Left renal cortex interstitium (tissue), 4 donors: ENCODE data around the gene TMC5. TPM values are rescaled to one million over a fixed set of nuclear protein-coding genes. Genes with fewer than 3 reads are reported as not detected.

Experiments
- DNase-seq, 4 donors: peaks; one replicate each; pipeline ENCODE4 v3.0.0-alpha.2; 2013; ENCODE audit warnings: low read depth in 4 of 4, low spot score in 2 of 4, missing footprints in 1 of 4
- polyA plus RNA-seq, 4 donors: library from polyadenylated mRNA; unstranded; fragments of 120-200 nt; gene quantifications; one replicate each; pipeline ENCODE4 v1.2.1, GENCODE V29; 2013; ENCODE audit not compliant: insufficient read length in 4 of 4

TMC5 gene
- polyA plus RNA-seq, 4 donors: 0.28 to 0.51 (median 0.32) TPM

DNA sequence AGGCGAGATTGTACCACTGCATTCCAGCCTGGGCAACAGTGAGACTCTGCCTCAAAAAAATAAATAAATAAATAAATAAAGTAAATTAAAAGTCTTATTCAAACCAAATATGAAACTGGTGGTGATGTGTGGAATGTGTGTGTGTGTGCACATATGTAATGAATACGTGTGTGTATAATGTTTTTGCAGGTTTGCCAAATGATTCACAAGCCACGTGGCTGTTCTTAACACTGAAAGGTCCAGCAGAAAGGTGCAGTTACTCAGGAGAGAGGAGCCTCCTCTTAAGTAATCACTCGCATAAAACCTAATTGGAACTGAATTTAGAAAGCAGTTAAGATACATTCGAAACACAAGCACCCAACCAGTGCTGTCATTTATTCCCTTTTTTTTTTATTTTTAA, 81.3 kb downstream of the TMC5 start:
- DNase-seq: no peak

DNA sequence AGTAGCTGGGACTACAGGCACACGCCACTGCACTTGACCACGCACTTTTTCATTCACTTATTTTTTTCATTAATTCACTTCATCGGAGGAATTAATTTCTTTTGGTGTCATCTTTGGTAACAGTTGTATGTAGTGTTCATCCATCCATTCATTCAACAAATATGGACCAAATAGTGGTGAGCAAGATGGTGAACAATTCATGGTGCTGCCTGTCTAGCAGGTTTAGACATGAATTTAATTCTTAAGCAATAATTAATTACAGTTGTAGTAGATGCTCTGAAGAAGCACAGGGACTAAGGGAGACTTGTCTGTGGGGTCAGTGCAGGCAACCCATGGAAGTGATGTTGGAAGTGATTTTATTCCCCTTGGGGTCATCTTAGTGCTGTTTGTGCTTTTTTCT, 81.8 kb downstream of the TMC5 start:
- no peak for DNase-seq

DNA sequence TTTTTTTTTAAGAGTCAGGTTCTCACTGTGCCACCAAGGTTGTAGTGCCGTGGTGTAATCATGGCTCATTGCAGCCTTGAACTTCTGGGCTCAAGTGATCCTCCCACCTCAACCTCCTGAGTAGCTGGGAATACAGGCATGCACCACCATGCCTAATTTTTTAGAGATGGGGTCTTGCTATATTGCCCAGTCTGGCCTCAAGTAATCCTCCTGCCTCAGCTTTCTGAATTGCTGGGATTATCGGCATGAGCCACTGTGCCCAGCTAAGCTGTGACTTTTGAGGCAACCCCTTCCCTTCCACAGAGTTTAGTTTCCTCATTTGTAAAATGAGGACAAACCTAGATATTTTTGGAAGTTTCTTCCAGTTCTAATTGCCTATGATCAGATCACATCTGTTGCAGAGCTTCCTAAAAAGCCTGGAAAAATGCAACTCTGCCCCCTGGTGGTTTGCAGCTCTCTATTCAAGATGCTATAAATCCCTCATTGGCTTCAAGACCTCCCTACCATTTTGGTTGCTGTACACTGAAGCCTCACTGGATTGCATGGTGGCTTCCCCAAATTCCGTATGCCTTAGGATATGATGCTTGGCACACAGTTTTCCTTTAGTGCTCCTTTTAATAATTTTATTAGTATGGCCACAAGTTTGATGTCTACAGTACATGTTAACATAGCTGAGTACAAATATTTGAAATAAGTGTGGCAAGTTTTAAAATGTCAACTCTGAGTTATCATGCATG, 84.9 kb downstream of the TMC5 start:
- DNase-seq: peak in 1 of 4 donors; percentile 45

DNA sequence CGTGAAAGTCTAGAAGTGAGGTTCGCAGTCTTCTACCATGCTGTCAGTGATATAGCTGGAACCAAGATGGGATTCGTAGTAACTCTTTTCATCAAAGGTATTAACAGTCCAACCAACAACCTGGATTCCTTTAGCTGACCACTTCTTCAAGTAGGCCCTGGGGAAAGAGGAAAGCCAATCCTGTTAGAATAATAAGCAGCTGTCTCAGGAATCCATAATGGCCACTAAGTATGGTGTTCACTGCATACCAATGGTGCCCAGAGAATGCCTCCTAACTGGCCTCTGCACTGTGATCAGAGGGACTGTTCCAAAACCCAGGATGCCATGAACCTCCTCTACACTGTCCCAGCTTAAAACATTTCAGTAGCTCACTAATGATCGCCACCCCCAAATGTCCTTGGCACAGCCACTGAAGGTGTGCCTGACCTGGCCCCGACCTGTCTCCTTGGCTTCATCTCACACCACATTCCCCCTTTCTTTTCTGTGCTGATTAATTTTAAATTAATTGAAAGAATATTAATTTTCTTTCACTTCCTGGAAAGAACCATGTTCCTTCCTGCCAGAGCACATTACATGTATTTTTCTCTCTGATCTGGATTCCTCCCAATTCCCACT, 85.9 kb downstream of the TMC5 start:
- DNase-seq: no peak

DNA sequence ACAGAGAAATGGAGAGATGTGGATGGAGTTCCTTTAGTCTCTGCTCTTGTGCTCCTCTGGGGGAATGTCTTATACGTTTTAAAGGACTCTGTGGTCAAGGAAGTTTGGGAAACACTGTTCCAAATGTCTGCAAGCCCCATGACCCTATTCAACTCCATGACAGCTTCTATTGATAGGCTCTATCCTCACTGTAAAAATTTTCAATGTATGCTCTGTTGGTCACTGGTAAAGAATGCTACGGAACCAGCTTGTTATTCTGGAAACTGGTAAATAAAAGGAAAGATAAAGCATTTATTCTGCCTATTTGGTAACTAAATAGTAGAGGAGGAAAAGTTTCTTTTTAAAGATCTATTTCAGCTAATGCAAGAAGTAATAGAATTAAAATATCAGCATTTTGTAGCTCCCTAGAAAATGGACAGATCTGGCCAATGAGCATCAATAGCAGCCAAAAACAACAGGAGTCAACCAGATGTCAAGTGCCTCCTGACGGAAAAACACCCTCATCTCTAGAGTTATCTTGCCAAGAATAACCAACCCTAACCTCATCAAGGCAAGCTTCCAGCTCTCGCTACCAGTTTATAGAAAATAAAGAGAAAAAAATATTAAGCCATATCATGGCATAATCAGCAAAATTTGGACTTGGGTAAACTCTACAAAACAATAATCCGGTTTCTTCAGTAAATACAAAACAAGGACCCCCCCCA, 88.1 kb downstream of the TMC5 start:
- no peak for DNase-seq

DNA sequence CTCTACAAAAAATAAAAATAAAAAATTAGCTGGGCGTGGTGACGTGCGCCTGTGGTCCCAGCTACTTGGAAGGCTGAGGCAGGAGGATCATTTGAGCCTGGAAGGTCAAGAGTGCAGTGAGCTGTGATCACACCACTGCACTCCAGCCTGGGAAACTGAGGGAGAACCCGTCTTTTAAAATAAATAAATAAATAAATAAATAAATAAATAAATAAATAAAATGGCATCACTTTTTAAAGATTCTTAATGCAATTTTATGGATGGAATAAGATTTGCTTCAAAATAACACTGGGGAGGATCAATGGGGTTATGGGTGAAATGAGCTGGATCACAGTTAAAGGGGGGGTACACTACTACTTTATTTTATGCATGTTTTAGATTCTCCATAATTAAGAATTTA, 89.3 kb downstream of the TMC5 start:
- DNase-seq: no peak

DNA sequence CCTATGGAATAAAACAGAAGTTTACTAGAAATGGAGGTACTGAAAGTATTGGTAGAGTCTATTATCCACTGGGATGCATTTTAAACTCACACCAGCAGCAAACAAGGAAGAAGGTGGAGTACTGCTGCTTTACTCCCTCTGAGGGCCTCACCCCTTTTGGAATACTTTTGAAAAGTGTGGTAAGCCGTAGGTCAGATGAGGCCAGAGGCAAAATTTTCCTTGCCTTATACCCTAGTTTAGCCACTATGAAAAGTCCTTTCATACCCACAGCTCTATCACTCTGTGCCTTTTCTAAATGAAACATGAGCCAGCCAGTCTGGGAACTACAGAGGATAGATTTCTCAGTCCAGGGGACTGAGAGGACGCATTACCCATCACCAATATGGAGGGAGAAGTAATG, 90.2 kb downstream of the TMC5 start:
- no peak for DNase-seq

DNA sequence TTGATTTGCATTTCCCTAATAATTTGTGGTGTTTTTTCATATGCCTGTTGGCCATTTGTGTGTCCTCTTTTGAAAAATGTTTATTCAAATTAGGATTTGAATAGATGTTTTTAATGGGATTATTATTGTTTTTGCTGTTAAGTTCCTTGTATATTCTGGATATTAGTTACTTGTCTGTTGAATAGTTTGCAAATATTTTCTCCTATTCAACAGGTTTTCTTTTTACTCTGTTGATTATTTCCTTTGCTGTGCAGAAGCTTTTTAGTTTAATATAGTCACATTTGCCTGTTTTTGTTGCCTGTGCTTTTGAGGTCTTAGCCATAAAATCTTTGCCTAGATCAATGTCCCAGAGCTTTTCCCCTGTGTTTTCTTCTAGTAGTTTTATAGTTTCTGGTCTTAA, 94.6 kb downstream of the TMC5 start:
- no peak for DNase-seq

DNA sequence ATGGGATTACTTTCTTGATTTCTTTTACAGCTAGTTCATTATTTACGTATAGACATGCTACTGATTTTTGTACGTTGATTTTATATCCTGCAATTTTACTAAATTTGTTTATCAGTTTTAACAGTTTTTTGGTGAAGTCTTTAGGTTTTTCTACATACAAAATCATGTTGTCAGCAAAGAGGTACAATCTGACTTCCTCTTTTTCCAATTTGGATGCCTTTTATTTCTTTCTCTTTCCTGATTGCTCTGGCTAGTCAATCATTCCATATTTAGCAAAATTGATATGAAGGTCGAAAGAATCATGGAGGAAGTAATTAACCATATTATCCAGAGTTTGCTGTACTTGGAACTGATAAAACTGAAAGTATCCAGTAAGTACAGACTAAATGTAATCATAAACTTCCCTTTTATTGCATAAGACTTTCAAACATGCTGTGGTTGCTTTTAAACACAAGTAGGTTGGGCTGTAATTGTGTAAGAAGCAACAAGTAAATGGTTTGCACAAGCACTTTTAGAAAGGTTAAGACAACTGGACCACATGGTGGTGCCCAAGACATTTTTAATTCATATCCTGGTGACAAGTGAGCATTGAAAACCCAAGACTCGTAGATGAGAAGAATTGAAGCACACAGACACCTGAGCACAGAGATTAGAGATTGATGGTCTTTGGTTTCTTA, 95.8 kb downstream of the TMC5 start:
- no peak for DNase-seq

DNA sequence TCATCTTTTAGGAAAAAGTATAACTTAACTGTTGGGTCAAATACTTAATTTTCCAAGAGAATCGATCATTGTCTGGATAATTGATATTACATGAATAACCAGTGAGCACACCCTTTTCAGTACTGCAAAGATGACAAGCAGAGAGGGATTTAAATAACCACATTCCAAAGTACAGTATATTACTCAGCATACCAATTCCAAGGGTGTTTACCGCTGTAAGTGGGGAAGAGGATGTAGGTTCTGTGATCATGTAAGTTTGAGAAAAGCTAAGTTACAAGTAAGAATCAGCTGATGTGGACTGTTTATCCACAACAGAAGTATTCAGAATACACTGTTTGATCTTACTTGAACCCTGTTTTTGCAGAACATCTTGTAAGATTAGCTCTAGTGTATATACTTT, 98.1 kb downstream of the TMC5 start:
- no peak for DNase-seq

DNA sequence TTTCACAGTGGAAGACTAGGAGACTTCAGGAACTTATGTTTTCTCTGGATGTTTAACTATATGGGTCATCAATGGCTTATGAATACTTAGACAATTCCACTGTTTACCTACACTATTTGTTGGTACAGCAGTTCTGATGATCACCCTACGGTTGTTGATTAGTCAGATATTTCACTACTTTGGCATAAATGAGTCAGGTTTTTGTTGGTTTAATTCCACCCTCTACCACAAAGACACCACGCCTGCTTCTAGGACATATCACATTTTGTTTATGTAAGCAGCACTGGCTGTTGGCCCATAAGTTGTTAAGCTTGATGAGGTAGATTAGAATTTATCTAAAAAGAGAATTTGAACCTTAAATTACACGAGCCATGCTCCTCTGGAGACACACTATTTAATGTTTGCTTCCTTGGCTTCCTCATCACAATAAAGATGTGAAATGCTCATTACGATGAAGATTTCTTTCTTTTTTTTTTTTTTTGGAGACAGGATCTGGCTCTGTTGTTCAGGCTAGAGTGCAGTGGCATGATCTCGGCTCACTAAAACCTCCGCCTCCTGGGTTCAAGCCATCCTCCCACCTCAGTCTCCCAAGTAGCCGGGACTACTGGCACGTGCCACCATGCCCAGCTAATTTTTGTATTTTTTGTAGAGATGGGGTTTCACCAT, 99.9 kb downstream of the TMC5 start:
- DNase-seq: no peak

DNA sequence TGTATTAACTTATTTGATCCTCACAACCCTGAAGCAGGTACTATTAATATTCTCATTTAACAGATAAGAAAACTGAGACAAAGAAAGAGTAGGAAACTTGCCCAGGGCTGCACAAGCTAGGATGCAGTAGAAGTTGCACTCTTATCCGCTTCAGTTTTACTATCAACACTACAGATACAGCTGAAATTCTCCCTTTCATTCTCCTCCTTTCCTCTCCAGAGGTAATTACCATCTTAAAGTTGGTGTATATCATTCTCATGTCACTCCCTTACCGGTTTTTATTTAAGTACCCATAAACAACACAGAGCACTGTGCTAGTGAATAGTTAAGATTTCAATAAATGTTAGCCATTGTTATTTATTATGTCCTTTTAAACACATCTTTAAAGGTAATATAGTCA, 100.7 kb downstream of the TMC5 start:
- no peak for DNase-seq

DNA sequence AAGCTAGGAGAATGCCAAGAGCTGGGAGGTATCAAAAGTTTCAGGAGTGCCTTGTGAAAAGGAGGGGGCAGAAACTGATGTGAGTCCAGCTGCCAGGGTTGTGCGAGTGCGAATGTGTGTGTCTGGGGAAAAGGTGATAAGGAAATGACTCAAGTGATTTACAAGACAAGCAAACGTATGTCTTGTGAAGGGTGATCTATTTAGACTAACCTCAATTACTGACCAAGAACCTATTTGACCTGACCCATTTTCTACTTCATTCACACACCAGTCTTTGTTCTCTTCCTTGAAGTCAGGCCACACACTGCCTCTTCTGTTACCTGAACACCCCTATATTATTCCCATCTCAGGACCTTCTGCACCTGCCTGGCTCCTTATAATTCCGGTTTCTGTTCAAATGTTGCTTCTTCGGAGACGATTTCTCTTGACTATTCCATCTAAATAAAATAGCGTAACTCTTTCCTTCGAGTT, 103.2 kb downstream of the TMC5 start:
- no peak for DNase-seq

DNA sequence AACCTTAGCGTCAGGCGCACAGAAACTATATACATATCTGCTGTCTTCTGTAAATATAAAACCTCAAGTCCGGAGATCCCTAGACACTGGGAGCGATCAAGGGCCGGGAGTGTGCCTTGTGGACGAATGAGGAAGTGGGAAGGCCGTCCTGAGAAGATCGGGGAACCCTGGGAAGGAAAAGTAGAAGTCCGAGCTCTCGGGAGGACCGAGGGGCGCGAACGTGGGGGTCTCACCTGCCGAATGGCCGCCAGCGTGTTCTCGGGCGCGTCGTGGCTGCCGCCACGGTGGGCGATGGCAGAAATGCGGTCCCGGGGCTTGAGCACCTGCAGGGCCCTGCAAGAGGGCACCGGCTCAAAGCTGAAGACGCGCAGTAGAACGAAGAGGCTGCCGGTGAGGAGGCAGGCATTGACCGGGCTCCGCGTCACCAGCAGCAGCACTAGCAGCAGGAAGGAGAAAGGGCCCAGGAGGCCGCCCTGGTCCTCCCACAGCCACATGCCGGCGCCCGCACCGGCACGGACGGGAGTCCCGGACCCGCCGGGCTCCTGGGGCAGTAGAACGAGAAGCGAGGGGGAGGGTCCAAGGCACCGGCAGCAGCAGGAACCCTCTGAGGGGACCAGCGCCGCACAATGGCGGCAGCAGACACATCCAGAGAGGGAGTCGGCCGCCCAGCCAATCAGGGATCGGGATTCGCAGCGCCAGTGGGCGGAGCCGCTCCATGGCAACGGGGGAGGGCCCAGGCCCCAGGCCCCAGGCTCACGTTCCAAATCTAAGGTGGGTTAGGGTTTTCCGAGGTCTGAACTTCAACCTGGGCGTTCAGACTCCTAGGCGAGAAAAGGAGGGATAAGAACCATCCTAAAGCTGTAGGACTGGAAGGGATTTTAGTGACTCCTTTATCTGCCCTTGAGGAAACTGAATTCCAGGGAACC, 104.1 kb downstream of the TMC5 start, which contains the start of gene GDE1:
Gene GDE1 (minus strand): TSS at position 628 of the 926 bp plus-strand sequence. CDS start 134 bp downstream, at position 494.
- peak; percentile 69 to 91 (median 83) for DNase-seq

DNA sequence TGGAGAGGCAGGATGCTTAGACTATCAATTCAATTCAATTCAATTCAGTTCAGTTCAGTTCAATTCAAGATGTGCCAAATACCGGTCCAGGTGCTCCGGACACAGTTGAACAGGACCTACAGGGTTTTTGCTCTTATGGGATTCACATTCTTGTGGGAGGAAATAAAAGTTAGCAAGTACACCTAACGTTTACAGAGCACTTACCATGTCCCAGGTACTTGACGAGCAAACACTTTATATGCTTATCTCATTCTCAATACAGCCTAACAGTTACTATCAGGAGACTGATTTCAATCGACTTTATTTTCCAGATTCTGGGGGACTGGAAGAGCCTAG, 104.7 kb downstream of the TMC5 start:
- DNase-seq: no peak

DNA sequence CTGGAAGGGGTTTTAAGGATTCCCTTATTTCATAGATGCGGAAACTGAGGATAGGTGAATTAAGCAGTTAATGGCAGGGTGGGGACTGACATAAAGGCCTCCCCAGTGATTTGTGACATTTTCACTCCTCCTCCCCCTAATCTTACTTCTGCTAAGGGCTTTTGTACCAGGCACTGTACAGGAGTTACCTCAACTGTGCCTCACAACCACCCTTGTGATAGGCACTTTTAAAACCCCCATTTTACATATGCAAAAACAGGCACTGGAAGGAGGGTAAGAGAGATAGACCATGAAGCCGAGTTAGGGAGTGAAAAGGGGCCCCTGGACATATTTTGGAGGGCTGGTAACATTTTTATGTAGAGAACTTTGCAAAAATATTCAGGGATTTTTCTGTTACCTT, 105.1 kb downstream of the TMC5 start:
- no peak for DNase-seq

DNA sequence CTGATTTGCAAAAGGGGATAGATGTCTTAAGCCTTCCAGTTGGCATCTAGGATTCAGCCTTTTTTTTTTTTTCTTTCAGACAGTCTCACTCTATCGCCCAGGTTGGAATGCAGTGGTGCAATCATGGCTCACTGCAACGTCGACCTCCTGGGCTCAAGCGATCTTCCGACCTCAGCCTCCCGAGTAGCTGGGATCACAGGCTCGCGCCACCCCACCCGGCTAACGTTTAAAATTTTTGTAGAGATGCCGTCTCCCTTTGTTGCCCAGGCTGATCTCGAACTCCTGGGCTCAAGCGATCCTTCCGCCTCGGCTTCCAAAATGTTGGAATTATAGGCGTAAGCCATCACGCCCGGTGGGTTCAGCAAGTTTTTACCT, 105.5 kb downstream of the TMC5 start:
- no peak for DNase-seq

DNA sequence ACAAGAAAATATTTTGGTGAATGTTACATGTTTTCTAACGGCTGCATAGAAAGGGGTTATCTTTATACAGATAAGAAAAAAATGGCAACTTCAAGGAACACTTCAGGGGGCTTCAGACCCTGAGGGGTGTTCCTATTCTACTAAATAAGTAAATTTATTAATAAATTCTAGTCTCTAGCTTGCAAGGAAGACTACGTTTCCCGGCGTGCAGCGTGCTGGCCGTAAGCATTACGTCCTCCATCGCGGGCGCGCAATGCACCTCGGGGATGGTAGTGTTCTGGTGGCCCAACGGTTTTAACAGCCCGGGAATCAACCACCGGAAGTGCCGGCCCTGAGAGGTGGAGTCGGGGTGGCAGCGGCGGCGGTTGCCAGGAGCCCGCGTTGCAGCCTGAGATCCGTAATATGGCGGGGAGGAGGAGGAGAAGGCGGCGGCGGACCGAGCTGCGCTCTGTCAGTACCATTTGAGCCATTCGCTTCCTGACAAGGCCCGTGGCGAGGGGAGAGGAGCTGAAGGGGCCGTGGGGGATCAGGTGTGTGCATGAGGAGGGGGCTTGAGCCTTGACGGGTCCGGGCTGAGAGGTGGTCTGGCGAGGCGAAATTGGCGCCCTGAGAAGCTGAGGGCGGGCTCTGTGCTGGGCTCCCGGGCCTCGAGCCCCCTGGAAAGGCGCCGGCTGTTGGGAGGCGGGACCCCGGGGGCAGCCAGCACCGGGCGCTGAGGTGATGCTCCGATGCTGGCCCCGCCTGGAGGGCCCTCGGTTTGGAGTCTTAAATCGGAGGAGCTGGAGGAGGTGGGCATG, 106.1 kb downstream of the TMC5 start, which contains the start of gene CCP110:
Gene CCP110 (plus strand): TSS at position 384 of the 797 bp plus-strand sequence. CDS start 3,940 bp downstream, outside the sequence.
- DNase-seq: peak; percentile 55 to 92 (median 82)

DNA sequence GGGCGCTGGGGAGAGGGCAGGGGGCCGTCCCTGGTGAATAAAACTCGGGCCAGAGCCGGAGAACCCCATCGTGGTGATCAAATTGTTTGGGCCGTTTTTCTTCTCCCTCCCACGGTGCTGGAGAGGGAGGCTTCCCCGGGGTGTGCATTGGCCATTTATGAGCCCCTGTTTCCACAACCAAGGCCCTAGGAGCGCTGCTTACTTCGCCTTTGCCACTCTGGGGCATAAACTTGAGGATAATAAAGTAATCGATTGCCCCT, 106.6 kb downstream of the TMC5 start:
- no peak for DNase-seq
